HepG2 (cell line): ENCODE measurements around the gene CCL27. TPM values are rescaled to one million over a fixed set of nuclear protein-coding genes. Genes with fewer than 3 reads are reported as not detected.

Source experiments
- ATAC-seq: fragments of 200-7000 bp; cut with Tn5 transposase; 3 replicates; pipeline ENCODE4 v1.9.1; 2020; ENCODE audit warnings: mild to moderate bottlenecking, moderate library complexity
- BruUV-seq: library from RNA; stranded (reverse); fragments of 400-500 nt; replicated peaks from 2 replicates; lab custom pipeline; 2021; lab: Mats Ljungman, UMichigan
- CTCF ChIA-PET: fragments of 300-600 bp; formaldehyde crosslinking; extraction: SDS; loops from one replicate; lab custom pipeline; 2021; ENCODE audit warnings: low total read pairs, inconsistent platforms, low intra/inter-chr PET ratio; lab: Yijun Ruan, JAX
- POLR2A ChIA-PET: fragments of 350-600 bp; sonication (Branson Sonifier 250); formaldehyde crosslinking; loops from one replicate; lab custom pipeline; 2020; ENCODE audit warnings: antibody characterized with exemption, inconsistent platforms; lab: Yijun Ruan, JAX
- DNase-seq: peaks from one replicate; pipeline ENCODE4 v3.0.0-alpha.2; 2015; ENCODE audit warnings: low spot score
- FAIRE-seq: peaks from 3 replicates; lab custom pipeline; 2011; peaks lifted over from hg19 to GRCh38; lab: Jason Lieb, UNC
- H2AFZ ChIP-seq: one replicate; pipeline ENCODE4 v1.6.1; 2011; ENCODE audit warnings: low read length, inconsistent platforms
- H3K27ac ChIP-seq: fragments of 300-600 bp; 3 replicates; pipeline ENCODE4 v1.8.0; 2011; ENCODE audit warnings: mixed run types, mild to moderate bottlenecking, mixed read lengths, low read length, inconsistent platforms; ENCODE audit not compliant: insufficient read depth; ENCODE audit errors: extremely low read length
- H3K27me3 ChIP-seq, 2 experiments: fragments of 200-600 bp in 1 of 2; 2 replicates in 1 of 2; 3 replicates in 1 of 2; pipeline versions ENCODE4 v1.6.0 to v1.8.0; 2011; ENCODE audit warnings: low read length in 2 of 2, mild to moderate bottlenecking in 2 of 2, moderate library complexity in 2 of 2, inconsistent platforms in 1 of 2; ENCODE audit not compliant: insufficient read depth in 2 of 2, control insufficient read depth in 1 of 2
- H3K36me3 ChIP-seq, 2 experiments: fragments of 200-600 bp in 1 of 2; replicated peaks in 1 of 2; 2 replicates in 1 of 2; 3 replicates in 1 of 2; pipeline versions ENCODE4 v1.5.1 to v1.8.0; 2011; ENCODE audit warnings: low read length in 2 of 2, inconsistent platforms in 1 of 2; ENCODE audit not compliant: insufficient read depth in 2 of 2, control insufficient read depth in 1 of 2
- H3K4me1 ChIP-seq: 2 replicates; pipeline ENCODE4 v1.5.1; 2012; ENCODE audit warnings: low read length, inconsistent platforms; ENCODE audit not compliant: insufficient read depth
- H3K4me2 ChIP-seq: 2 replicates; pipeline ENCODE4 v1.6.0; 2011; ENCODE audit warnings: low read depth, low read length, inconsistent platforms
- H3K4me3 ChIP-seq, 3 experiments: fragments of 200-600 bp in 1 of 3; sonication (generic), shearing (Covaris generic) in 1 of 3; replicated peaks in 1 of 3; 2 replicates each; pipeline ENCODE4 v1.5.1; 2011 to 2016; ENCODE audit warnings: low read length in 3 of 3, inconsistent platforms in 2 of 3, low read depth in 2 of 3, mild to moderate bottlenecking in 2 of 3, control low read depth in 1 of 3, mixed read lengths in 1 of 3; ENCODE audit not compliant: insufficient read depth in 1 of 3
- H3K79me2 ChIP-seq: one replicate; pipeline ENCODE4 v1.6.1; 2011; ENCODE audit warnings: low read length, inconsistent platforms; ENCODE audit not compliant: insufficient read depth
- H3K9ac ChIP-seq: 2 replicates; pipeline ENCODE4 v1.6.0; 2011; ENCODE audit warnings: mild to moderate bottlenecking, low read depth, low read length, inconsistent platforms; ENCODE audit not compliant: insufficient read depth
- H3K9me3 ChIP-seq: 2 replicates; pipeline ENCODE4 v1.5.1; 2012; ENCODE audit warnings: mild to moderate bottlenecking, low read length
- H4K20me1 ChIP-seq: 2 replicates; pipeline ENCODE4 v1.6.0; 2011; ENCODE audit warnings: inconsistent platforms, mild to moderate bottlenecking, low read length, moderate library complexity; ENCODE audit not compliant: insufficient read depth
- DZIP1 ChIP-seq: sonication (generic); formaldehyde crosslinking; IDR thresholded peaks from 2 replicates; pipeline ENCODE4 v1.5.0; 2020; ENCODE audit warnings: mild to moderate bottlenecking, missing genetic modification reagents
- MYPOP ChIP-seq: sonication (generic); formaldehyde crosslinking; IDR thresholded peaks from 2 replicates; pipeline ENCODE4 v1.8.1; 2023; ENCODE audit warnings: mild to moderate bottlenecking, moderate library complexity, missing genetic modification reagents
- NCOA1 ChIP-seq: sonication (generic); formaldehyde crosslinking; IDR thresholded peaks from 2 replicates; pipeline ENCODE4 v1.9.0; 2021; ENCODE audit warnings: missing genetic modification reagents
- PRMT3 ChIP-seq: sonication (generic); formaldehyde crosslinking; IDR thresholded peaks from 2 replicates; pipeline ENCODE4 v1.8.1; 2022; ENCODE audit warnings: low read depth, mild to moderate bottlenecking, moderate library complexity, missing genetic modification reagents, borderline replicate concordance
- UBTF ChIP-seq: sonication (generic); formaldehyde crosslinking; IDR thresholded peaks from 2 replicates; pipeline ENCODE4 v1.4.0; 2020; ENCODE audit warnings: mild to moderate bottlenecking, missing genetic modification reagents
- ZFP37 ChIP-seq: sonication (generic); formaldehyde crosslinking; IDR thresholded peaks from 2 replicates; pipeline ENCODE4 v1.4.0; 2020; ENCODE audit warnings: missing genetic modification reagents, borderline replicate concordance
- ZNF280B ChIP-seq: sonication (generic); formaldehyde crosslinking; IDR thresholded peaks from 2 replicates; pipeline ENCODE4 v1.5.0; 2020; ENCODE audit warnings: missing genetic modification reagents, mild to moderate bottlenecking, borderline replicate concordance
- ZNF558 ChIP-seq: sonication (generic); formaldehyde crosslinking; IDR thresholded peaks from 2 replicates; pipeline ENCODE4 v1.9.0; 2022; ENCODE audit warnings: mild to moderate bottlenecking, missing genetic modification reagents, borderline replicate concordance
- WGBS: methylation state at CpG from one replicate; pipeline ENCODE4 v1.1.6; 2017; ENCODE audit warnings: low lambda C conversion rate; 5-methylcytosine and 5-hydroxymethylcytosine counted together
- in situ Hi-C: cut with HindIII; loops from 2 replicates; pipeline ENCODE4 v1.10.0; 2017; ENCODE audit warnings: low pct_unique_long_range_greater_than_20kb; ENCODE audit not compliant: extremely low pct_ligation_motif_present
- intact Hi-C: fragments of 100-400 bp; cut with micrococcal nuclease; formaldehyde crosslinking; loops from one replicate; pipeline ENCODE4 v1.10.0; 2022; ENCODE audit not compliant: unreplicated experiment
- polyA plus RNA-seq, 8 experiments: library from polyadenylated mRNA; depleted of rRNA in 3 of 8; stranded (reverse) in 7 of 8; unstranded in 1 of 8; fragments of >200 nt; fragmentation: Illumina TruSeq in 4 of 8; extraction: Trizol in 4 of 8; gene quantifications; 2 replicates each; pipeline versions ENCODE4 v1.2.1 to v1.2.3, GENCODE V29; 2011 to 2016; ENCODE audit warnings: low read depth in 4 of 8, missing spikeins in 1 of 8, mixed read lengths in 1 of 8; ENCODE audit not compliant: insufficient read depth in 1 of 8
- total RNA-seq, 5 experiments: library from RNA; depleted of rRNA; stranded (reverse); fragments of >200 nt; fragmentation: Illumina TruSeq; extraction: Trizol; gene quantifications; 2 replicates each; pipeline ENCODE4 v1.2.3, GENCODE V29; 2016; ENCODE audit warnings: low read depth in 1 of 5

The CCL27 gene
- total and polyA plus RNA-seq, 2 of the 13 experiments (the other 11 are each of a cell fraction or from before 2014, with no cell fraction given) = not detected

GRCh38 chr9:34647651-34648050 is 14.8 kb downstream of the CCL27 start (continued):
- no peak for TF ChIP-seq ZFP37 (CRISPR knock-in tag)

GRCh38 chr9:34647084-34647403 is 15.4 kb downstream of the CCL27 start:
- Histone ChIP-seq H4K20me1 (no peaks in the 10 kb centered on the region), H3K79me2 (peaks cover 16% of the 10 kb centered on the region), H3K4me1 (peaks cover 76% of the 10 kb centered on the region), H3K36me3 (peaks cover 8 to 18% of the 10 kb centered on the region in 2 experiments), H3K9me3 (no peaks in the 10 kb centered on the region), H3K9ac (peak overlapping the region; percentile 89), H2AFZ (no peak overlapping the region), H3K4me3 (peak overlapping the region; percentile 75 to 88 (median 78)), H3K4me2 (peak overlapping the region; percentile 86), H3K27me3 (no peaks in the 10 kb centered on the region; a peak in 1 of 5 replicates), H3K27ac (peak overlapping the region; percentile 95)
- no TSS peak for BruUV-seq
- FAIRE-seq (no peak), DNase-seq (no peak), ATAC-seq (peak; percentile 9)
- CTCF ChIA-PET = interaction anchor here (1.6 to 2.7 kb wide), 4 partner anchors 10 to 54 kb away, joined by 4 to 12 read pairs (median 7); partner anchors contain the start of gene SIGMAR1
- intact Hi-C loops (no loop called here), in situ Hi-C loops (no loop called here)
- POLR2A ChIA-PET = interaction anchor here (0.7 to 4.1 kb wide), 8 partner anchors 9 to 54 kb away, joined by 3 to 100 read pairs (median 4); partner anchors contain the start of genes ARID3C, CCL27, RPP25L and SIGMAR1
- 0% methylated on average over 3 of the region's 8 CpGs for WGBS
- 0 out of 2 replicates have a peak, but pooled peaks have one; percentile 11 for TF ChIP-seq UBTF
- TF ChIP-seq DZIP1 (CRISPR knock-in tag) = 0 out of 2 replicates have a peak, but pooled peaks have one; percentile 50
- peak; percentile 70; the same call in 1 of the 2 replicates for TF ChIP-seq ZNF558
- TF ChIP-seq NCOA1 (CRISPR knock-in tag) = no peak; the same call in 1 of the 2 replicates
- 0 out of 2 replicates have a peak, but pooled peaks have one; percentile 4 for TF ChIP-seq MYPOP (CRISPR knock-in tag)
- 0 out of 2 replicates have a peak, but pooled peaks have one; percentile 71 for TF ChIP-seq PRMT3 (CRISPR knock-in tag)
- TF ChIP-seq ZNF280B (CRISPR knock-in tag) = peak; percentile 5; the same call in 1 of the 2 replicates
